HepG2 (cell line): Measurements from ENCODE around the gene KANK3. TPM values are rescaled to one million over a fixed set of nuclear protein-coding genes. Genes with fewer than 3 reads are reported as not detected.

Experiments used
- ZNF230 ChIP-seq: sonication (generic); formaldehyde crosslinking; IDR thresholded peaks from 2 replicates; pipeline ENCODE4 v1.4.0; 2020; ENCODE audit warnings: mild to moderate bottlenecking, missing genetic modification reagents
- ZNF547 ChIP-seq: sonication (generic); formaldehyde crosslinking; IDR thresholded peaks from 2 replicates; pipeline ENCODE4 v1.5.1; 2020; ENCODE audit warnings: mild to moderate bottlenecking, missing genetic modification reagents
- ZNF747 ChIP-seq: sonication (generic); formaldehyde crosslinking; IDR thresholded peaks from 2 replicates; pipeline ENCODE4 v1.8.1; 2023; ENCODE audit warnings: missing genetic modification reagents, mild to moderate bottlenecking, borderline replicate concordance
- polyA plus RNA-seq, 8 experiments: library from polyadenylated mRNA; depleted of rRNA in 3 of 8; stranded (reverse) in 7 of 8; unstranded in 1 of 8; fragments of >200 nt; fragmentation: Illumina TruSeq in 4 of 8; extraction: Trizol in 4 of 8; gene quantifications; 2 replicates each; pipeline versions ENCODE4 v1.2.1 to v1.2.3, GENCODE V29; 2011 to 2016; ENCODE audit warnings: low read depth in 4 of 8, missing spikeins in 1 of 8, mixed read lengths in 1 of 8; ENCODE audit not compliant: insufficient read depth in 1 of 8
- total RNA-seq, 5 experiments: library from RNA; depleted of rRNA; stranded (reverse); fragments of >200 nt; fragmentation: Illumina TruSeq; extraction: Trizol; gene quantifications; 2 replicates each; pipeline ENCODE4 v1.2.3, GENCODE V29; 2016; ENCODE audit warnings: low read depth in 1 of 5
- TF ChIP-seq, protein P1 (sequence below): sonication (generic); formaldehyde crosslinking; IDR thresholded peaks from 2 replicates; pipeline ENCODE4 v1.4.0; 2020; ENCODE audit warnings: missing genetic modification reagents, borderline replicate concordance
- TF ChIP-seq, protein P2 (sequence below): sonication (generic); formaldehyde crosslinking; IDR thresholded peaks from 2 replicates; pipeline ENCODE4 v1.4.0; 2020; ENCODE audit warnings: low read depth, mild to moderate bottlenecking, missing genetic modification reagents
- TF ChIP-seq, protein P3 (sequence below): IDR thresholded peaks from 2 replicates; pipeline ENCODE4 v1.6.1; 2016
- TF ChIP-seq, protein P4 (sequence below): sonication (generic); formaldehyde crosslinking; IDR thresholded peaks from 2 replicates; pipeline ENCODE4 v1.4.0; 2020; ENCODE audit warnings: missing genetic modification reagents
- TF ChIP-seq, protein P5 (sequence below): sonication (generic); formaldehyde crosslinking; IDR thresholded peaks from 2 replicates; pipeline ENCODE4 v1.8.0; 2022; ENCODE audit warnings: mild to moderate bottlenecking, missing genetic modification reagents; ENCODE audit not compliant: insufficient replicate concordance
- TF ChIP-seq, protein P6 (sequence below): sonication (generic); formaldehyde crosslinking; IDR thresholded peaks from 2 replicates; pipeline ENCODE4 v1.8.0; 2022; ENCODE audit warnings: missing genetic modification reagents, mild to moderate bottlenecking, borderline replicate concordance
- TF ChIP-seq, protein P7 (sequence below): sonication (generic); formaldehyde crosslinking; IDR thresholded peaks from 2 replicates; pipeline ENCODE4 v1.5.0; 2020; ENCODE audit warnings: mild to moderate bottlenecking, missing genetic modification reagents, borderline replicate concordance

KANK3 gene
- total and polyA plus RNA-seq, 2 of the 13 experiments (the other 11 are each of a cell fraction or from before 2014, with no cell fraction given), result 0.15 to 0.20 TPM

DNA sequence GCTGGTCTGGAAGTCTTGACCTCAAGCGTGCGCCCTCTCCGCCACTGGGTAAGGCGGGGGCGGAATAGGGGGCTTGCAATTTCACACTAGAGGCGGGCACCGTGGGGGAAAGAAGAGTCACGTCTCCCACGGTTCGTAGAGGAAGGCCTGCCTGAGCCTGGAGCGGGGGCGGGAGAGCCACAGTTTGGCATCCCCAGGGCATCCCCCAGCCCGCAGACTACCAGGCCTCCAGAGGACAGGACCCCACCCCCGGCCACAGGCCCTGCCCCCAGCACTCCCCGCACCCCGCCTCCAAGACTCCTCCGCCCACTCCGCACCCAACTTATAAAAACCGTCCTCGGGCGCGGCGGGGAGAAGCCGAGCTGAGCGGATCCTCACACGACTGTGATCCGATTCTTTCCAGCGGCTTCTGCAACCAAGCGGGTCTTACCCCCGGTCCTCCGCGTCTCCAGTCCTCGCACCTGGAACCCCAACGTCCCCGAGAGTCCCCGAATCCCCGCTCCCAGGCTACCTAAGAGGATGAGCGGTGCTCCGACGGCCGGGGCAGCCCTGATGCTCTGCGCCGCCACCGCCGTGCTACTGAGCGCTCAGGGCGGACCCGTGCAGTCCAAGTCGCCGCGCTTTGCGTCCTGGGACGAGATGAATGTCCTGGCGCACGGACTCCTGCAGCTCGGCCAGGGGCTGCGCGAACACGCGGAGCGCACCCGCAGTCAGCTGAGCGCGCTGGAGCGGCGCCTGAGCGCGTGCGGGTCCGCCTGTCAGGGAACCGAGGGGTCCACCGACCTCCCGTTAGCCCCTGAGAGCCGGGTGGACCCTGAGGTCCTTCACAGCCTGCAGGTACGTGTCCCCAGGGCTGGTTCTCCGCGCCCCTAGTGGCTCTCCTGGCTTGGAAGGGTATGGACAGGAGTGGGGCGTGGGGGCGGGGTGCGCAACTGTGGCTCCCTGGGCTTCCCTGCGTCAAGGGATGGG is 21.0 kb upstream of the KANK3 start, which contains the start of gene ANGPTL4 (continued):
- TF ChIP-seq, protein P1, sequence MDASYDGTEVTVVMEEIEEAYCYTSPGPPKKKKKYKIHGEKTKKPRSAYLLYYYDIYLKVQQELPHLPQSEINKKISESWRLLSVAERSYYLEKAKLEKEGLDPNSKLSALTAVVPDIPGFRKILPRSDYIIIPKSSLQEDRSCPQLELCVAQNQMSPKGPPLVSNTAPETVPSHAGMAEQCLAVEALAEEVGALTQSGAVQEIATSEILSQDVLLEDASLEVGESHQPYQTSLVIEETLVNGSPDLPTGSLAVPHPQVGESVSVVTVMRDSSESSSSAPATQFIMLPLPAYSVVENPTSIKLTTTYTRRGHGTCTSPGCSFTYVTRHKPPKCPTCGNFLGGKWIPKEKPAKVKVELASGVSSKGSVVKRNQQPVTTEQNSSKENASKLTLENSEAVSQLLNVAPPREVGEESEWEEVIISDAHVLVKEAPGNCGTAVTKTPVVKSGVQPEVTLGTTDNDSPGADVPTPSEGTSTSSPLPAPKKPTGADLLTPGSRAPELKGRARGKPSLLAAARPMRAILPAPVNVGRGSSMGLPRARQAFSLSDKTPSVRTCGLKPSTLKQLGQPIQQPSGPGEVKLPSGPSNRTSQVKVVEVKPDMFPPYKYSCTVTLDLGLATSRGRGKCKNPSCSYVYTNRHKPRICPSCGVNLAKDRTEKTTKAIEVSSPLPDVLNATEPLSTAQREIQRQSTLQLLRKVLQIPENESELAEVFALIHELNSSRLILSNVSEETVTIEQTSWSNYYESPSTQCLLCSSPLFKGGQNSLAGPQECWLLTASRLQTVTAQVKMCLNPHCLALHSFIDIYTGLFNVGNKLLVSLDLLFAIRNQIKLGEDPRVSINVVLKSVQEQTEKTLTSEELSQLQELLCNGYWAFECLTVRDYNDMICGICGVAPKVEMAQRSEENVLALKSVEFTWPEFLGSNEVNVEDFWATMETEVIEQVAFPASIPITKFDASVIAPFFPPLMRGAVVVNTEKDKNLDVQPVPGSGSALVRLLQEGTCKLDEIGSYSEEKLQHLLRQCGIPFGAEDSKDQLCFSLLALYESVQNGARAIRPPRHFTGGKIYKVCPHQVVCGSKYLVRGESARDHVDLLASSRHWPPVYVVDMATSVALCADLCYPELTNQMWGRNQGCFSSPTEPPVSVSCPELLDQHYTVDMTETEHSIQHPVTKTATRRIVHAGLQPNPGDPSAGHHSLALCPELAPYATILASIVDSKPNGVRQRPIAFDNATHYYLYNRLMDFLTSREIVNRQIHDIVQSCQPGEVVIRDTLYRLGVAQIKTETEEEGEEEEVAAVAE, result no peak; the same call in 1 of the 2 replicates
- TF ChIP-seq ZNF230 (CRISPR knock-in tag), result peak; percentile 80; the same call in 1 of the 2 replicates
- TF ChIP-seq, protein P2, sequence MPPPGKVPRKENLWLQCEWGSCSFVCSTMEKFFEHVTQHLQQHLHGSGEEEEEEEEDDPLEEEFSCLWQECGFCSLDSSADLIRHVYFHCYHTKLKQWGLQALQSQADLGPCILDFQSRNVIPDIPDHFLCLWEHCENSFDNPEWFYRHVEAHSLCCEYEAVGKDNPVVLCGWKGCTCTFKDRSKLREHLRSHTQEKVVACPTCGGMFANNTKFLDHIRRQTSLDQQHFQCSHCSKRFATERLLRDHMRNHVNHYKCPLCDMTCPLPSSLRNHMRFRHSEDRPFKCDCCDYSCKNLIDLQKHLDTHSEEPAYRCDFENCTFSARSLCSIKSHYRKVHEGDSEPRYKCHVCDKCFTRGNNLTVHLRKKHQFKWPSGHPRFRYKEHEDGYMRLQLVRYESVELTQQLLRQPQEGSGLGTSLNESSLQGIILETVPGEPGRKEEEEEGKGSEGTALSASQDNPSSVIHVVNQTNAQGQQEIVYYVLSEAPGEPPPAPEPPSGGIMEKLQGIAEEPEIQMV (CRISPR knock-in tag), result no peak; the same call in 1 of the 2 replicates
- no peak for TF ChIP-seq ZNF747 (CRISPR knock-in tag)
- TF ChIP-seq, protein P3, sequence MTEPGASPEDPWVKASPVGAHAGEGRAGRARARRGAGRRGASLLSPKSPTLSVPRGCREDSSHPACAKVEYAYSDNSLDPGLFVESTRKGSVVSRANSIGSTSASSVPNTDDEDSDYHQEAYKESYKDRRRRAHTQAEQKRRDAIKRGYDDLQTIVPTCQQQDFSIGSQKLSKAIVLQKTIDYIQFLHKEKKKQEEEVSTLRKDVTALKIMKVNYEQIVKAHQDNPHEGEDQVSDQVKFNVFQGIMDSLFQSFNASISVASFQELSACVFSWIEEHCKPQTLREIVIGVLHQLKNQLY (CRISPR knock-in tag), result no peak
- TF ChIP-seq ZNF547 (CRISPR knock-in tag), result 0 out of 2 replicates have a peak, but pooled peaks have one; percentile 30
- TF ChIP-seq, protein P4, sequence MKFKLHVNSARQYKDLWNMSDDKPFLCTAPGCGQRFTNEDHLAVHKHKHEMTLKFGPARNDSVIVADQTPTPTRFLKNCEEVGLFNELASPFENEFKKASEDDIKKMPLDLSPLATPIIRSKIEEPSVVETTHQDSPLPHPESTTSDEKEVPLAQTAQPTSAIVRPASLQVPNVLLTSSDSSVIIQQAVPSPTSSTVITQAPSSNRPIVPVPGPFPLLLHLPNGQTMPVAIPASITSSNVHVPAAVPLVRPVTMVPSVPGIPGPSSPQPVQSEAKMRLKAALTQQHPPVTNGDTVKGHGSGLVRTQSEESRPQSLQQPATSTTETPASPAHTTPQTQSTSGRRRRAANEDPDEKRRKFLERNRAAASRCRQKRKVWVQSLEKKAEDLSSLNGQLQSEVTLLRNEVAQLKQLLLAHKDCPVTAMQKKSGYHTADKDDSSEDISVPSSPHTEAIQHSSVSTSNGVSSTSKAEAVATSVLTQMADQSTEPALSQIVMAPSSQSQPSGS (CRISPR knock-in tag), result no peak
- TF ChIP-seq, protein P5, sequence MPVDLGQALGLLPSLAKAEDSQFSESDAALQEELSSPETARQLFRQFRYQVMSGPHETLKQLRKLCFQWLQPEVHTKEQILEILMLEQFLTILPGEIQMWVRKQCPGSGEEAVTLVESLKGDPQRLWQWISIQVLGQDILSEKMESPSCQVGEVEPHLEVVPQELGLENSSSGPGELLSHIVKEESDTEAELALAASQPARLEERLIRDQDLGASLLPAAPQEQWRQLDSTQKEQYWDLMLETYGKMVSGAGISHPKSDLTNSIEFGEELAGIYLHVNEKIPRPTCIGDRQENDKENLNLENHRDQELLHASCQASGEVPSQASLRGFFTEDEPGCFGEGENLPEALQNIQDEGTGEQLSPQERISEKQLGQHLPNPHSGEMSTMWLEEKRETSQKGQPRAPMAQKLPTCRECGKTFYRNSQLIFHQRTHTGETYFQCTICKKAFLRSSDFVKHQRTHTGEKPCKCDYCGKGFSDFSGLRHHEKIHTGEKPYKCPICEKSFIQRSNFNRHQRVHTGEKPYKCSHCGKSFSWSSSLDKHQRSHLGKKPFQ (CRISPR knock-in tag), result no peak
- TF ChIP-seq, protein P6, sequence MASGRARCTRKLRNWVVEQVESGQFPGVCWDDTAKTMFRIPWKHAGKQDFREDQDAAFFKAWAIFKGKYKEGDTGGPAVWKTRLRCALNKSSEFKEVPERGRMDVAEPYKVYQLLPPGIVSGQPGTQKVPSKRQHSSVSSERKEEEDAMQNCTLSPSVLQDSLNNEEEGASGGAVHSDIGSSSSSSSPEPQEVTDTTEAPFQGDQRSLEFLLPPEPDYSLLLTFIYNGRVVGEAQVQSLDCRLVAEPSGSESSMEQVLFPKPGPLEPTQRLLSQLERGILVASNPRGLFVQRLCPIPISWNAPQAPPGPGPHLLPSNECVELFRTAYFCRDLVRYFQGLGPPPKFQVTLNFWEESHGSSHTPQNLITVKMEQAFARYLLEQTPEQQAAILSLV (CRISPR knock-in tag), result peak; percentile 24; the same call in 1 of the 2 replicates
- TF ChIP-seq, protein P7, sequence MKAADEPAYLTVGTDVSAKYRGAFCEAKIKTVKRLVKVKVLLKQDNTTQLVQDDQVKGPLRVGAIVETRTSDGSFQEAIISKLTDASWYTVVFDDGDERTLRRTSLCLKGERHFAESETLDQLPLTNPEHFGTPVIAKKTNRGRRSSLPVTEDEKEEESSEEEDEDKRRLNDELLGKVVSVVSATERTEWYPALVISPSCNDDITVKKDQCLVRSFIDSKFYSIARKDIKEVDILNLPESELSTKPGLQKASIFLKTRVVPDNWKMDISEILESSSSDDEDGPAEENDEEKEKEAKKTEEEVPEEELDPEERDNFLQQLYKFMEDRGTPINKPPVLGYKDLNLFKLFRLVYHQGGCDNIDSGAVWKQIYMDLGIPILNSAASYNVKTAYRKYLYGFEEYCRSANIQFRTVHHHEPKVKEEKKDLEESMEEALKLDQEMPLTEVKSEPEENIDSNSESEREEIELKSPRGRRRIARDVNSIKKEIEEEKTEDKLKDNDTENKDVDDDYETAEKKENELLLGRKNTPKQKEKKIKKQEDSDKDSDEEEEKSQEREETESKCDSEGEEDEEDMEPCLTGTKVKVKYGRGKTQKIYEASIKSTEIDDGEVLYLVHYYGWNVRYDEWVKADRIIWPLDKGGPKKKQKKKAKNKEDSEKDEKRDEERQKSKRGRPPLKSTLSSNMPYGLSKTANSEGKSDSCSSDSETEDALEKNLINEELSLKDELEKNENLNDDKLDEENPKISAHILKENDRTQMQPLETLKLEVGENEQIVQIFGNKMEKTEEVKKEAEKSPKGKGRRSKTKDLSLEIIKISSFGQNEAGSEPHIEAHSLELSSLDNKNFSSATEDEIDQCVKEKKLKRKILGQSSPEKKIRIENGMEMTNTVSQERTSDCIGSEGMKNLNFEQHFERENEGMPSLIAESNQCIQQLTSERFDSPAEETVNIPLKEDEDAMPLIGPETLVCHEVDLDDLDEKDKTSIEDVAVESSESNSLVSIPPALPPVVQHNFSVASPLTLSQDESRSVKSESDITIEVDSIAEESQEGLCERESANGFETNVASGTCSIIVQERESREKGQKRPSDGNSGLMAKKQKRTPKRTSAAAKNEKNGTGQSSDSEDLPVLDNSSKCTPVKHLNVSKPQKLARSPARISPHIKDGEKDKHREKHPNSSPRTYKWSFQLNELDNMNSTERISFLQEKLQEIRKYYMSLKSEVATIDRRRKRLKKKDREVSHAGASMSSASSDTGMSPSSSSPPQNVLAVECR, result no peak; the same call in 1 of the 2 replicates
